ENCODE measurements around the gene DDX19B. TPM values are rescaled to one million over a fixed set of nuclear protein-coding genes. Genes with fewer than 3 reads are reported as not detected.
"Not testable (repeated sequence)": the region's sequence is repeated elsewhere in the genome, so short reads cannot be mapped to it uniquely, and the experiment has no call there.

The DDX19B gene
- total RNA-seq, 1 experiment from 2014 or later = 29.4 TPM

DNA sequence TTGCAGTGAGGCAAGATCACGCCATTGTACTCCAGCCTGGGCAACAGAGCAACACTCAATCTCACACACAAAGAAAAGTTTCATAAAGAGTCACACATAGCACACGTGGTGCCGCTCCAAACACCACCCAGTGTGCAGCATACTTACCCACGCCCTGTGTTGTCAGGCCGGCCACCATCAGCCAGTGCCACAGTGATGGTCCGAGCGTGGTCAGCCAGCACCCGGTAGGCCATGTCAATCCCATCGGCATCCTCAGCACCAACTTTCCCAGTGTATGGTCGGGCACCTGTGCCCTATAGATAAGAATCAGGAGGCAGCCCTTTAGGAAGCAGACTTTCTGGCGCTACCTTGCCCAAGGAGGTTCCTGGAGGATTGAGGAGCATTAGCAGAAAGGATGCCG, 29.5 kb upstream of the DDX19B start:
- peak; percentile 33 for DNase-seq (ENCODE audit: low read depth, low spot score)
- in situ Hi-C loops (cut with HindIII; ENCODE audit: low pct_unique_long_range_greater_than_20kb, low sequenced_read_pairs) = no loop called here

- DNase-seq (ENCODE audit: low read depth, low spot score) = no peak
- in situ Hi-C loops (cut with HindIII; ENCODE audit: low pct_unique_long_range_greater_than_20kb, low sequenced_read_pairs) = no loop called here
Observed at GRCh38 chr16:70270176-70270575, 28.8 kb upstream of the DDX19B start.

- DNase-seq (ENCODE audit: low read depth, low spot score) = no peak
- in situ Hi-C loops (cut with HindIII; ENCODE audit: low pct_unique_long_range_greater_than_20kb, low sequenced_read_pairs) = no loop called here
Observed at GRCh38 chr16:70271696-70272095, 27.3 kb upstream of the DDX19B start.

- in situ Hi-C loops (cut with HindIII; ENCODE audit: low pct_unique_long_range_greater_than_20kb, low sequenced_read_pairs) = no loop called here
- no peak for DNase-seq (ENCODE audit: low read depth, low spot score)
Observed at GRCh38 chr16:70276392-70276791, 22.6 kb upstream of the DDX19B start.

DNA sequence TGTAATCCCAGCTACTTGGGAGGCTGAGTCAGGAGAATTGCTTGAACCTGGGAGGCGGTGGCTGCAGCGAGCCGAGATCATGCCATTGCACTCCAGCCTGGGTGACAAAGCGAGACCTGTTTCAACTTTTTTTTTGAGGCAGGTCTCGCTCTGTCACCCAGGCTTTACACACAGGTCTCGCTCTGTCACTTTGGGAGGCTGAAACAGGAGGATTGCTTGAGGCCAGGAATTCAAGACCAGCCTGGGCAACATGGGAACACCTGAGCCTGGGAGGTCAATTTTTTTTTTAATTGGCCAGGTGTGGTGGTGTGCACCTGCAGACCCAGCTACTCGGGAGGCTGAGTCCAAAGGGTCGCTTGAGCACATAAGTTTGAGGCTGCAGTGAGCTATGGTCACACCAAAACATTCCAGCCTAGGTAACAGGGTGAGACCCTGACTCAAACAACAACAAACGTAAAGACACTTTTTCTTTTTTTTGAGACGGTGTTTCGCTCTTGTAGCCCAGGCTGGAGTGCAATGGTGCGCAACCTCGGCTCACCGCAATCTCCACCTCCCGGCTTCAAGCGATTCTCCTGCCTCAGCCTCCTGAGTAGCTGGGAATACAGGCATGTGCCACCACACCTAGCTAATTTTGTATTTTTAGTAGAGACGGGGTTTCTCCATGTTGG, 11.5 kb upstream of the DDX19B start:
- DNase-seq (ENCODE audit: low read depth, low spot score); in situ Hi-C loops (cut with HindIII; ENCODE audit: low pct_unique_long_range_greater_than_20kb, low sequenced_read_pairs): not testable (repeated sequence)

DNA sequence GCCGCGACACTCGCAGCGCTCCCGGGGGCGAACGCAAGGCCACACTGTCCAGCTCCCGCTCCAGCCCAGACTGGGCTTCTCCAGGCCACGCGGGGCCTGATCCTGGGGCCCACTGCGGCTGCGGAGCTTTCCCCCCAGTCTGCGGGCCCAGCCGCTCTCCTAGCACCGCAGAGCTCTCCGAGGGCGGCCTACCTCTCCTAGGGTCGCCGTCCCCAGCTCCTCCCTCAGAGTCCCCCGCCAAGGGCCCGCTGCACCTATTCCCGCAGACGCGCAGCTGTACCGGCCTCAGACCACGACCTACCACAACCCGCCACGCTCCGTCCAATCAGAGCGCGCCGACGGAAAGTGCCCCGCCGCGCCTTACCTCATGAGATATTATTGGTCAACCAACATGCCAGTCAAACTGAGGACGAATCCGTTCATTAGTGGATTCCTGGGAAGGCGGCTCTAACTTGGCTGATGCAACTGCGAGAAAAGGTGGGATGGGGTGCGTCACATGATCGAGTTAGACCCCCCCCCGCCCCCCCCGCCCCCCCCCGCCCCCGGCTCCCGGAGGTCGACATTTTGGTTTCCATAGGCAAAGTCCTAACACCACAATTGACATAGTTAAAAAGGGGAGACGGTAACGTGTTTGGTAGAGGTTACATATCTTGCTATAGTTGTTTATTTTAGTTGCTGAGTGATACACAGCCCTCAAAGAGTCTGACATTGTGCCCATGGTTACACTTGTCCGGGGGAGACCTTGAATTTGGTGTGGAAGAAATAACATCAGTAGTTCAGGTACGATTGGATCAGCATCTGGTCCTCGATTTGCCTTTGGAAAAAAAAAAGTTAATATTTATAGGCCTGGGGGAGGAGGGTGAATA, 9.5 kb upstream of the DDX19B start, which contains the start of gene AARS1:
Gene AARS1, minus strand, starts transcription at position 278 of the 866 bp plus-strand sequence. CDS start 6,743 bp downstream, outside the sequence.
- in situ Hi-C loops (cut with HindIII; ENCODE audit: low pct_unique_long_range_greater_than_20kb, low sequenced_read_pairs) = no loop called here
- peak; percentile 99 for DNase-seq (ENCODE audit: low read depth, low spot score)

DNA sequence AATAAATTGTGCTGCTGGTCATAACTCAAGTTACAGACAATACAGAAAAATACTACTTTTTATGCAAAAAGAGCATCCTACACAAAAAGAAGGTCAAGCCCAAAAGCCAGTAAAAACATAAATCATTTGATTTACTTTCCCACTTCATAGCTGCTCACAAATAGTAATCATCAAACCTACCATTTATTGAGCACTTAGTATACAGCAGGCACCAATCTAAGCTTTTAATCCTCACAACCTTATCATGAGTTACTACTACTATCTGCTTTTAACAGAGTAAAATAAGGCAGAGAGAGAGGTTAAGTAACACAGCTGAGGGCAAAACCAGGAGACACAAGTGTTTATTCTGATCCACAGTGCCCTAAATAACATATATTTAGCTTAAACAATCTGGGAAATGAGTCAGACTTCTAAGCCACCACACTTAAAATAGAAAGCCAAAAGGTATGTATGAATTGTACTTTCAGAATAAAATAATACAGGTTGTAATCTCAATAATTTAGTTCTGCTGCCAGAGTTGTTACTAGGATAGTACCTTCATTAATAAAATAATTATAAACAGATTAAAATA, 8.0 kb upstream of the DDX19B start:
- DNase-seq (ENCODE audit: low read depth, low spot score) = no peak
- in situ Hi-C loops (cut with HindIII; ENCODE audit: low pct_unique_long_range_greater_than_20kb, low sequenced_read_pairs) = no loop called here

DNA sequence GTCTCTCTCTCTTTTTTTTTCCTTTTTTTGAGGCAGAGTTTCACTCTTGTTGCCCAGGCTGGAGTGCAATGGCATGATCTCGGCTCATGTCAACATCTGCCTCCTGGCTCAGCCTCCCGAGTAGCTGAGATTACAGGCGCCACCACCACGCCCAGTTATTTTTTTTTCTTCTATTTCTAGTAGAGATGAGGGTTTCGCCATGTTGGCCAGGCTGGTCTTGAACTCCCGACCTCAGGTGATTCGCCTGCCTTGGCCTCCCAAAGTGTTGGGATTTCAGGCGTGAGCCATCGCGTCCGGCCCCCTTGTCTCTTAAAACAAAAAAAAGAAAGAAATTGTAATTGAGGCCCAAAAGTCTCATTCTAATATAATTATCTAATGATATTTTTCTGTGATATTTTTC, 6.8 kb upstream of the DDX19B start:
- in situ Hi-C loops (cut with HindIII; ENCODE audit: low pct_unique_long_range_greater_than_20kb, low sequenced_read_pairs); DNase-seq (ENCODE audit: low read depth, low spot score): not testable (repeated sequence)

- in situ Hi-C loops (cut with HindIII; ENCODE audit: low pct_unique_long_range_greater_than_20kb, low sequenced_read_pairs) = no loop called here
- no peak for DNase-seq (ENCODE audit: low read depth, low spot score)
Observed at GRCh38 chr16:70294385-70295025, 4.5 kb upstream of the DDX19B start.

DNA sequence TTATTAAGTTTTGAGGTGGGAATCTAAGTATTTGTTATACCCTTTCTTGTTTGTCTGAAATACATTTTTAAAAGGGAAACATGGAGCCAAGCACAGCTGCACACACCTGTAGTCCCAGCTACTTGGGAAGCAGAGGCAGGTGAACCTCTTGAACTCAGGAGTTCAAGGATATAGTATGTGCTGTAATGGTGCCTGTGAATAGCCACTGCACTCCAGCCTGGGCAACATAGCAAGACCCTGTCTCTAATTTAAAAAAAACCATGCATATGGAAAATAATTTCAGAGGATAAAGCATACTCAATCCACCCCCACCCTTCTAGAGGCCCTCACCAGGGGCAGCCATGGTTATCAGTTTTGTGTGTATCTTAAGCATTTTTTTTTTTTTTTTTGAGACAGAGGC, 3.4 kb upstream of the DDX19B start:
- in situ Hi-C loops (cut with HindIII; ENCODE audit: low pct_unique_long_range_greater_than_20kb, low sequenced_read_pairs) = no loop called here
- DNase-seq (ENCODE audit: low read depth, low spot score) = no peak

DNA sequence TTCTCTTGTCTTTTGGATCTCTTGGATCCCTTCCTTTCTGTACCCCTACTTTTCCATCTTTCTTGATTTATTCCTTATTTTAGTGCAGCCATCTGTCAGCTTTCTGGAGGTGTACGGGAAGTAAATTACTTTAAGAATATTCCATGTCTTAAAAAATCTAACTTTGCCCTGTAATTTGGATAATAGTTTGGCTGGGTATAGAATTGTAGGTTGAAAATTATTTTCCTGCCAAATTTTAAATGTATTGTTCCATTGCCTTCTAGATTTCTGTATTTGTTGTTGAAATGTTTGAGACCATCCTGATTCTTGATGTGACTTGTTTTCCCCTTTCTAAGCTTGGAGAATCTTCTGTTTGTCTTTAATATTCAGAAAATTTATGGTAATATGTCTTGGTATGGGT, 2.1 kb downstream of the DDX19B start:
- in situ Hi-C loops (cut with HindIII; ENCODE audit: low pct_unique_long_range_greater_than_20kb, low sequenced_read_pairs) = no loop called here
- no peak for DNase-seq (ENCODE audit: low read depth, low spot score)

- in situ Hi-C loops (cut with HindIII; ENCODE audit: low pct_unique_long_range_greater_than_20kb, low sequenced_read_pairs) = no loop called here
- no peak for DNase-seq (ENCODE audit: low read depth, low spot score)
Observed at GRCh38 chr16:70302745-70303144, 3.8 kb downstream of the DDX19B start.

GRCh38 chr16:70304892-70305448, 6.0 kb downstream of the DDX19B start:
- in situ Hi-C loops (cut with HindIII; ENCODE audit: low pct_unique_long_range_greater_than_20kb, low sequenced_read_pairs) = no loop called here

DNA sequence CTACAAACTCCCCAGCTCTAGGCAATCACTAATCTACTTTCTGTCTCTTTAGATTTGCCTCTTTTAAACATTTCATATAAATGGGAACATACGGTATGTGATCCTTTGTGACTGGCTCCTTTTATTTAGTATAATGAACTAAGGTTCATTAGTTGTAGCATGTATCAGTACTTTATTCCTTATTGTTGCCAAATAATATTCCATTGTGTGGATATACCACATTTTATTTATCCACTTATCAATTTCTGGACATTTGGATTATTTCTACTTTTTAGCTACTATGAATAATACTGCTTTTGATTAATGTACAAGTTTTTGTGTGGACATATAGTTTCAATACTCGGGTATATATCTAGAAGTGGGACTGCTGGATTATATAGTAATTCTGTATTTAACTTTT, 7.9 kb downstream of the DDX19B start:
- no peak for DNase-seq (ENCODE audit: low read depth, low spot score)
- in situ Hi-C loops (cut with HindIII; ENCODE audit: low pct_unique_long_range_greater_than_20kb, low sequenced_read_pairs) = no loop called here

More at GRCh38 chr16:70304892-70305448, 6.0 kb downstream of the DDX19B start:
- DNase-seq (ENCODE audit: low read depth, low spot score) = no peak

GRCh38 chr16:70307726-70308125, 8.7 kb downstream of the DDX19B start:
- in situ Hi-C loops (cut with HindIII; ENCODE audit: low pct_unique_long_range_greater_than_20kb, low sequenced_read_pairs) = not testable (repeated sequence)

GRCh38 chr16:70320121-70320520, 21.1 kb downstream of the DDX19B start:
- no peak for DNase-seq (ENCODE audit: low read depth, low spot score)
- in situ Hi-C loops (cut with HindIII; ENCODE audit: low pct_unique_long_range_greater_than_20kb, low sequenced_read_pairs) = no loop called here

More at GRCh38 chr16:70307726-70308125, 8.7 kb downstream of the DDX19B start:
- DNase-seq (ENCODE audit: low read depth, low spot score) = not testable (repeated sequence)

GRCh38 chr16:70324998-70325747, 26.2 kb downstream of the DDX19B start:
- DNase-seq (ENCODE audit: low read depth, low spot score) = no peak
- in situ Hi-C loops (cut with HindIII; ENCODE audit: low pct_unique_long_range_greater_than_20kb, low sequenced_read_pairs) = no loop called here

All from SK-MEL-5 (cell line).